HepG2 (cell line): ENCODE results near the gene ACOT8. TPM values are rescaled to one million over a fixed set of nuclear protein-coding genes. Genes with fewer than 3 reads are reported as not detected.

Experiments
- HES4 ChIP-seq: sonication (generic); formaldehyde crosslinking; IDR thresholded peaks from 2 replicates; pipeline ENCODE4 v1.9.0; 2021; ENCODE audit warnings: mild to moderate bottlenecking, missing genetic modification reagents, borderline replicate concordance
- KDM5B ChIP-seq: sonication (generic); formaldehyde crosslinking; IDR thresholded peaks from 2 replicates; pipeline ENCODE4 v1.4.0; 2020; ENCODE audit warnings: missing genetic modification reagents, mild to moderate bottlenecking, borderline replicate concordance
- NCOA1 ChIP-seq: sonication (generic); formaldehyde crosslinking; IDR thresholded peaks from 2 replicates; pipeline ENCODE4 v1.9.0; 2021; ENCODE audit warnings: missing genetic modification reagents
- SMAD3 ChIP-seq: sonication (generic); formaldehyde crosslinking; IDR thresholded peaks from 2 replicates; pipeline ENCODE4 v1.4.0; 2020; ENCODE audit warnings: missing genetic modification reagents
- ZNF234 ChIP-seq: sonication (generic); formaldehyde crosslinking; conservative IDR thresholded peaks from 2 replicates; pipeline ENCODE4 v1.5.1; 2020; ENCODE audit warnings: mild to moderate bottlenecking, missing genetic modification reagents
- ZNF350 ChIP-seq: sonication (generic); formaldehyde crosslinking; IDR thresholded peaks from 2 replicates; pipeline ENCODE4 v1.4.0; 2020; ENCODE audit warnings: mild to moderate bottlenecking, low read depth, missing genetic modification reagents, borderline replicate concordance
- ZNF546 ChIP-seq: sonication (generic); formaldehyde crosslinking; conservative IDR thresholded peaks from 2 replicates; pipeline ENCODE4 v1.8.1; 2023; ENCODE audit warnings: mild to moderate bottlenecking, missing genetic modification reagents
- ZNF646 ChIP-seq: sonication (generic); formaldehyde crosslinking; IDR thresholded peaks from 2 replicates; pipeline ENCODE4 v1.9.0; 2021; ENCODE audit warnings: mild to moderate bottlenecking, missing genetic modification reagents
- ZNF883 ChIP-seq: sonication (generic); formaldehyde crosslinking; IDR thresholded peaks from 2 replicates; pipeline ENCODE4 v1.5.1; 2020; ENCODE audit warnings: mild to moderate bottlenecking, missing genetic modification reagents; ENCODE audit errors: not compliant biosample characterization
- polyA plus RNA-seq, 8 experiments: library from polyadenylated mRNA; depleted of rRNA in 3 of 8; stranded (reverse) in 7 of 8; unstranded in 1 of 8; fragments of >200 nt; fragmentation: Illumina TruSeq in 4 of 8; extraction: Trizol in 4 of 8; gene quantifications; 2 replicates each; pipeline versions ENCODE4 v1.2.1 to v1.2.3, GENCODE V29; 2011 to 2016; ENCODE audit warnings: low read depth in 4 of 8, missing spikeins in 1 of 8, mixed read lengths in 1 of 8; ENCODE audit not compliant: insufficient read depth in 1 of 8
- total RNA-seq, 5 experiments: library from RNA; depleted of rRNA; stranded (reverse); fragments of >200 nt; fragmentation: Illumina TruSeq; extraction: Trizol; gene quantifications; 2 replicates each; pipeline ENCODE4 v1.2.3, GENCODE V29; 2016; ENCODE audit warnings: low read depth in 1 of 5
- TF ChIP-seq, protein P1 (sequence below): sonication (generic); formaldehyde crosslinking; IDR thresholded peaks from 2 replicates; pipeline ENCODE4 v1.4.0; 2020; ENCODE audit warnings: mild to moderate bottlenecking, missing genetic modification reagents, borderline replicate concordance
- TF ChIP-seq, protein P2 (sequence below): sonication (generic); formaldehyde crosslinking; IDR thresholded peaks from 2 replicates; pipeline ENCODE4 v1.5.0; 2020; ENCODE audit warnings: mild to moderate bottlenecking, missing genetic modification reagents, borderline replicate concordance

ACOT8 gene
- total and polyA plus RNA-seq, 2 of the 13 experiments (the other 11 are each of a cell fraction or from before 2014, with no cell fraction given), result 31.4 to 45.5 TPM

DNA sequence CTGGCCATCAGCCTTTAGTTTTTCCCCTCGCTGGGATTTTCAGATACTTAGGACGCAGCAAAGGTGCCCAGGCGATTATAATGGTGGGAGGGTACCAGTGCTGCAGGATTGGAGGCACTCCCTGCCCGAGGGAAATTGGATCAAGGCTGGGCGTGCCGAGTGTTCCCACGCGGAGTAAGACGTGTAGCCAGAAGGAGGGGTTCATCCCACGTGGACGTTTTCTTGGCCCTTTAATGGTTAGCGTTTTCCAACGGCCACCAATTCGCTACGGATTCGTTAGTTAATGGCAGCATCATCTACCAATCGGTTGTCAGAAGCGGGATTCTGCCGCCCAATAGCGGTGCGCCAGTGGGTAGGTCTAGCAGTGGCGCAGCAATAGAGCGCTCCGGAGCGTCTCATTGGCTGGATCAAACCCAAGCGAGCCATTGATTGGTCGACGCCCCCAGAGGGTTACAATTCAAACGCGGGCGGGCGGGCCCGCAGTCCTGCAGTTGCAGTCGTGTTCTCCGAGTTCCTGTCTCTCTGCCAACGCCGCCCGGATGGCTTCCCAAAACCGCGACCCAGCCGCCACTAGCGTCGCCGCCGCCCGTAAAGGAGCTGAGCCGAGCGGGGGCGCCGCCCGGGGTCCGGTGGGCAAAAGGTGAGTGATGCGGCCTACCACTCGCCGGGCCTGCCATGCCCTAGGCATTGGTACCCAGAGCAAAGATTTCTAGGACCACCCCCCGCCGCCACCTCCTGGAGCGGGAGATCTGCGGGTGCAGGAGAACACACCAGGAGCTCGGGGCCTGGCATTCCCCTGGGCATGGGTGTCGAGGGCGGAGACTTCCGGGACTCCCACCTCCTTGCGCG is 44.8 kb downstream of the ACOT8 start, which contains the start of gene UBE2C (continued):
- TF ChIP-seq, protein P1, sequence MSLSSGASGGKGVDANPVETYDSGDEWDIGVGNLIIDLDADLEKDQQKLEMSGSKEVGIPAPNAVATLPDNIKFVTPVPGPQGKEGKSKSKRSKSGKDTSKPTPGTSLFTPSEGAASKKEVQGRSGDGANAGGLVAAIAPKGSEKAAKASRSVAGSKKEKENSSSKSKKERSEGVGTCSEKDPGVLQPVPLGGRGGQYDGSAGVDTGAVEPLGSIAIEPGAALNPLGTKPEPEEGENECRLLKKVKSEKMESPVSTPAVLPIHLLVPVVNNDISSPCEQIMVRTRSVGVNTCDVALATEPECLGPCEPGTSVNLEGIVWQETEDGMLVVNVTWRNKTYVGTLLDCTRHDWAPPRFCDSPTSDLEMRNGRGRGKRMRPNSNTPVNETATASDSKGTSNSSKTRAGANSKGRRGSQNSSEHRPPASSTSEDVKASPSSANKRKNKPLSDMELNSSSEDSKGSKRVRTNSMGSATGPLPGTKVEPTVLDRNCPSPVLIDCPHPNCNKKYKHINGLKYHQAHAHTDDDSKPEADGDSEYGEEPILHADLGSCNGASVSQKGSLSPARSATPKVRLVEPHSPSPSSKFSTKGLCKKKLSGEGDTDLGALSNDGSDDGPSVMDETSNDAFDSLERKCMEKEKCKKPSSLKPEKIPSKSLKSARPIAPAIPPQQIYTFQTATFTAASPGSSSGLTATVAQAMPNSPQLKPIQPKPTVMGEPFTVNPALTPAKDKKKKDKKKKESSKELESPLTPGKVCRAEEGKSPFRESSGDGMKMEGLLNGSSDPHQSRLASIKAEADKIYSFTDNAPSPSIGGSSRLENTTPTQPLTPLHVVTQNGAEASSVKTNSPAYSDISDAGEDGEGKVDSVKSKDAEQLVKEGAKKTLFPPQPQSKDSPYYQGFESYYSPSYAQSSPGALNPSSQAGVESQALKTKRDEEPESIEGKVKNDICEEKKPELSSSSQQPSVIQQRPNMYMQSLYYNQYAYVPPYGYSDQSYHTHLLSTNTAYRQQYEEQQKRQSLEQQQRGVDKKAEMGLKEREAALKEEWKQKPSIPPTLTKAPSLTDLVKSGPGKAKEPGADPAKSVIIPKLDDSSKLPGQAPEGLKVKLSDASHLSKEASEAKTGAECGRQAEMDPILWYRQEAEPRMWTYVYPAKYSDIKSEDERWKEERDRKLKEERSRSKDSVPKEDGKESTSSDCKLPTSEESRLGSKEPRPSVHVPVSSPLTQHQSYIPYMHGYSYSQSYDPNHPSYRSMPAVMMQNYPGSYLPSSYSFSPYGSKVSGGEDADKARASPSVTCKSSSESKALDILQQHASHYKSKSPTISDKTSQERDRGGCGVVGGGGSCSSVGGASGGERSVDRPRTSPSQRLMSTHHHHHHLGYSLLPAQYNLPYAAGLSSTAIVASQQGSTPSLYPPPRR (CRISPR knock-in tag), result no peak
- TF ChIP-seq SMAD3 (no peak), HES4 (CRISPR knock-in tag) (no peak; the same call in 1 of the 2 replicates), KDM5B (CRISPR knock-in tag) (peak; percentile 54), ZNF546 (CRISPR knock-in tag) (no peak), ZNF646 (CRISPR knock-in tag) (no peak), NCOA1 (CRISPR knock-in tag) (no peak), ZNF350 (CRISPR knock-in tag) (no peak; the same call in 1 of the 2 replicates), ZNF234 (CRISPR knock-in tag) (no peak), ZNF883 (CRISPR knock-in tag) (peak; percentile 14)
- TF ChIP-seq, protein P2, sequence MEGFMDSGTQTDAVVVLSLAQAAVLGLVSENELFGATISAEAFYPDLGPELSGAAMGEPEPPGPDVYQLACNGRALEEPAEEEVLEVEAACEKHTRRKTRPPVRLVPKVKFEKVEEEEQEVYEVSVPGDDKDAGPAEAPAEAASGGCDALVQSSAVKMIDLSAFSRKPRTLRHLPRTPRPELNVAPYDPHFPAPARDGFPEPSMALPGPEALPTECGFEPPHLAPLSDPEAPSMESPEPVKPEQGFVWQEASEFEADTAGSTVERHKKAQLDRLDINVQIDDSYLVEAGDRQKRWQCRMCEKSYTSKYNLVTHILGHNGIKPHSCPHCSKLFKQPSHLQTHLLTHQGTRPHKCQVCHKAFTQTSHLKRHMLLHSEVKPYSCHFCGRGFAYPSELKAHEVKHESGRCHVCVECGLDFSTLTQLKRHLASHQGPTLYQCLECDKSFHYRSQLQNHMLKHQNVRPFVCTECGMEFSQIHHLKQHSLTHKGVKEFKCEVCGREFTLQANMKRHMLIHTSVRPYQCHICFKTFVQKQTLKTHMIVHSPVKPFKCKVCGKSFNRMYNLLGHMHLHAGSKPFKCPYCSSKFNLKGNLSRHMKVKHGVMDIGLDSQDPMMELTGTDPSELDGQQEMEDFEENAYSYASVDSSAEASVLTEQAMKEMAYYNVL, result no peak
